Astrocyte of the cerebellum (primary cell): Measurements from ENCODE around the gene ZNF710.

ENCODE experiments used
- DNase-seq: peaks from one replicate; pipeline ENCODE4 v3.0.0-alpha.2; 2011; ENCODE audit warnings: low read depth
- H3K4me3 ChIP-seq: 2 replicates; pipeline ENCODE4 v1.5.1; 2011; ENCODE audit warnings: mild to moderate bottlenecking, low read depth, low read length, moderate library complexity
- CTCF ChIP-seq: IDR thresholded peaks from 2 replicates; pipeline ENCODE4 v1.5.1; 2012; ENCODE audit warnings: low read length, low read depth, moderate library complexity, mild to moderate bottlenecking; ENCODE audit errors: missing control alignments
- in situ Hi-C: cut with HindIII; loops from 2 replicates; pipeline ENCODE4 v1.10.0; 2017; ENCODE audit warnings: low sequenced_read_pairs

ZNF710 gene

GRCh38 chr15:90036806-90037510 lies 35.8 kb downstream of the ZNF710 start:
- no peak for TF ChIP-seq CTCF
- in situ Hi-C loops: no loop called here
- no peak for DNase-seq
- H3K4me3 ChIP-seq: no peak overlapping the region

DNA sequence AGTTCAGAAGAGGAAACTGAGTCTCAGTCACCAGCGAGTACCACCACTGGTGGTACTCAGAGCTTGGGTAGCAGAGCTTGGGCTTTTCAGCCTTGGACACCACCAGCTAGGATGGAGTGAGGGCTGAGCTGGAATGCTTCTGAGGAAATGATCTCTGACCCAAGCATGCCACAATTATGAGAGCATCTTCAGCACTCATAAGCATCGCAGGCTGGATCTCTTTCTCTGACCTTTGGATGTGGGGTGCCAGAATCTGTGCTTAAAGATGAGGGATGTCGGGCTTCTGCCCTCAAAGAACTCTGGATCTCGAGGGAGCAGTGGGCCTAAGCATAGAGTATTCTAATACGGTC lies 36.4 kb downstream of the ZNF710 start:
- TF ChIP-seq CTCF: no peak
- no peak overlapping the region for H3K4me3 ChIP-seq
- in situ Hi-C loops: no loop called here
- DNase-seq: no peak

DNA sequence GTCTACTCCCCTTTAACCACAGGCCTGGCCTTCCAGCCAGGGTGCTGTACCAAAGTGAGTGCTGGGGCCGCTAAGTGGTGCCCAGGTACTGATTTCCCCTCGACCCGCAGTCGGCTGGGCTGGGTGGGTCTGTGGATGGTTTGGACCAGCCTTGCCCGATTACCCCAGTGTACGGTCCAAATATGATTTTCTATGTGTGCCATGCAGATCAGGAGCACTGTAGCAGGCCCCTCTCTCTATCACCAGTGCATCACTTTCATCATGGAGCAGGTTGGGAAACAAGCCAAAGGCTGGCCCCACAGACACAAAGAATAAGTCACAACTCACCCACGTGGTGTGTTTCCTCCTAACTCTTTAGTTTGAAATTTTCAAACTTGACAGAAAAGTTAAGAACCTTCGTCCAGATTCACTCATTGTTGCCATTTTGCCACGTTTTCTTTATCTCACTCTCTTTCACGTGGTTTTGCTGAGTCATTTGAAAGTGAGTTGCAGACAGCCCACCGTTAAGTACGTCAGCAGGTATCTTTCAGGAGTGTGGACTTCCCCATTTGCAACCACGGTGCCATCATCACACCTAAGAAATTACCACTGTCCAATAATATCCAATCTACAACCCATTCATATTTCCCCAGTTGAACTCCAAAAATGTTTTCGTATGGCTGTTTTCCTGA lies 37.0 kb downstream of the ZNF710 start:
- H3K4me3 ChIP-seq: no peak overlapping the region
- in situ Hi-C loops: no loop called here
- no peak for TF ChIP-seq CTCF
- no peak for DNase-seq

DNA sequence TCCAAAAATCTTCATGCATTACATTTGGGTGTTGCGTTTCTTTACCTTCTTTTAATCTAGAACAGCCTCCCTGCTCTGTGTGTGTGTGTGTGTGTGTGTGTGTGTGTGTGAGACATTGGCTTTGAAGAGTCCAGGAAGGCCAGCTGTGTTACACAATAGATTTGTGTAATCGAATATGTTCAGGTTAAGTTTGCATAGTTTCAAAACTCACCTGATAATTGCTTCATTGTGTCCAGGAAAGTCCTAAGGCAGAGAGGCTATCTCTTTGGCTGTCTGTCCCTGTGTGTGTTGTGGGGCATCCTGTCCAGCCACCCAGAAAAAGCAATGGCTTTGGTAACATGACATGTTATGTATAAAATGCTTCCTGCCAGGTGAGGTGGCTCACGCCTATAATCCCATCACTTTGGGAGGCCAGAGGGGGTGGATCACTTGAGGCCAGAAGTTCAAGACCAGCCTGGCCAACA lies 37.5 kb downstream of the ZNF710 start:
- no peak for TF ChIP-seq CTCF
- no peak for DNase-seq
- in situ Hi-C loops: no loop called here
- no peak overlapping the region for H3K4me3 ChIP-seq

DNA sequence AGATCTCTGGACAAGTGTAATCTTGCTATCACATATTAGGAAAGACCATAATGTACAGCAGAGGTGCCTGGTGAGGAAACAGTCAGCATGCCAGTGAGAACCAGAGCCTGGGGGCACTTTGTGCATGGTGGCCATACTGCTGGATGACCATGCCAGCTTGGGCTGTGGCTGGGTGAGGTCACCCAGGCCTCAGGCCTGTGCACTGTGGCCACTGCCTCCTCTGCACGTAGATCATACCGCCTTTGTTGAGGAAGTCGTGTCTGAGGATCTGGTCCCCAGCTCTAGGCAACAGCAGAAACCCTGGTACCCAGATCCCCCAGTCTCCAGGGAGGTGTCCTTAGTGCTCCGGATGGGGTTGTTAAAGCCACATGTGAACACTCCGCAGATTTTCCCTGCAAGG lies 38.9 kb downstream of the ZNF710 start:
- TF ChIP-seq CTCF: no peak
- in situ Hi-C loops: no loop called here
- no peak overlapping the region for H3K4me3 ChIP-seq

DNA sequence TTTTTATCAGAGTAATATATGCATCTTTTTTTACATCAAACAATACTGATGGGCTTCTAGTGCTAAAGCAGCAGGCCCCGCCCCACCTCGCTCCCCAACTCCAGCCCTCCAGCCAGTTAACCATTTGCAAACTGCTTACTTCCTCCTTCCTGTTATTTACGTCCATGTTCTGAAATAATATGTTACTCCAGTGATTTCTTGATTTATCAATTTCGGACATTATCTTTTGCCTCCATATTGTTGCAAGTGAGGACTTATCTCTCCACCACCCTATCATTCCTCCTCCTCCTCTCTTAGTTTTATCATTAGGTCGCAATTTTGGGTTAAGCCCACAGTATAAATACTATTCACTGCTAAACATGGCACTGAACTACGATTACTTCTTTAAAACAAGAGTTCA lies 39.5 kb downstream of the ZNF710 start:
- no peak for DNase-seq
- in situ Hi-C loops: no loop called here
- TF ChIP-seq CTCF: no peak
- H3K4me3 ChIP-seq: no peak overlapping the region

More for the DNA sequence above, 38.9 kb downstream of the ZNF710 start:
- no peak for DNase-seq
